Neuronal stem cell (in vitro differentiated cells): Measurements from ENCODE around the gene NUDCD2.

Experiments used
- DNase-seq: peaks from one replicate; pipeline ENCODE4 v3.0.0-alpha.2; 2013; ENCODE audit warnings: low spot score
- H2AFZ ChIP-seq: one replicate; pipeline ENCODE4 v1.6.1; 2013; ENCODE audit warnings: mild to moderate bottlenecking, low read length, inconsistent platforms
- H2AK5ac ChIP-seq: 2 replicates; pipeline ENCODE4 v1.6.1; 2013; ENCODE audit warnings: low read depth, mild to moderate bottlenecking, inconsistent platforms, low read length, moderate library complexity, mixed read lengths
- H2BK120ac ChIP-seq: 2 replicates; pipeline ENCODE4 v1.6.1; 2013; ENCODE audit warnings: low read depth, mild to moderate bottlenecking, inconsistent platforms, low read length, moderate library complexity, mixed read lengths
- H2BK12ac ChIP-seq: one replicate; pipeline ENCODE4 v1.6.1; 2013; ENCODE audit warnings: low read length, inconsistent platforms
- H2BK15ac ChIP-seq: 2 replicates; pipeline ENCODE4 v1.6.1; 2013; ENCODE audit warnings: mild to moderate bottlenecking, low read length, inconsistent platforms, mixed read lengths
- H2BK5ac ChIP-seq: one replicate; pipeline ENCODE4 v1.6.1; 2013; ENCODE audit warnings: inconsistent platforms, mild to moderate bottlenecking, low read length, moderate library complexity
- H3K14ac ChIP-seq: one replicate; pipeline ENCODE4 v1.6.1; 2013; ENCODE audit warnings: low read length, inconsistent platforms
- H3K18ac ChIP-seq: 2 replicates; pipeline ENCODE4 v1.6.1; 2013; ENCODE audit warnings: low read length, inconsistent platforms
- H3K23ac ChIP-seq: 2 replicates; pipeline ENCODE4 v1.6.1; 2013; ENCODE audit warnings: low read depth, mild to moderate bottlenecking, mixed read lengths, low read length, inconsistent platforms; ENCODE audit not compliant: poor library complexity
- H3K27ac ChIP-seq: replicated peaks from 3 replicates; pipeline ENCODE4 v1.5.1; 2013; ENCODE audit warnings: low read length, inconsistent platforms
- H3K27me3 ChIP-seq, 3 experiments: 2 replicates each; pipeline ENCODE4 v1.6.1; 2013; ENCODE audit warnings: low read length in 3 of 3, mild to moderate bottlenecking in 2 of 3, inconsistent platforms in 1 of 3, low read depth in 1 of 3, mixed read lengths in 1 of 3, moderate library complexity in 1 of 3; ENCODE audit not compliant: control insufficient read depth in 3 of 3, insufficient read depth in 3 of 3
- H3K36me3 ChIP-seq, 2 donors: replicated peaks in 1 of 2; 2 replicates each; pipeline ENCODE4 v1.6.1; 2013; ENCODE audit warnings: low read length in 2 of 2; ENCODE audit not compliant: control insufficient read depth in 2 of 2, insufficient read depth in 2 of 2
- H3K4ac ChIP-seq: 2 replicates; pipeline ENCODE4 v1.6.1; 2013; ENCODE audit warnings: inconsistent platforms, mild to moderate bottlenecking, low read length, moderate library complexity
- H3K4me1 ChIP-seq, 2 donors: 1 replicate in 1 of 2; 2 replicates in 1 of 2; pipeline ENCODE4 v1.6.1; 2013; ENCODE audit warnings: low read length in 2 of 2, low read depth in 1 of 2; ENCODE audit not compliant: control insufficient read depth in 2 of 2, insufficient read depth in 1 of 2
- H3K4me2 ChIP-seq: one replicate; pipeline ENCODE4 v1.6.1; 2013; ENCODE audit warnings: mild to moderate bottlenecking, low read length, inconsistent platforms; ENCODE audit not compliant: insufficient read depth, poor library complexity, severe bottlenecking
- H3K4me3 ChIP-seq, 2 donors: 2 replicates each; pipeline ENCODE4 v1.5.1; 2013; ENCODE audit warnings: low read length in 2 of 2, mild to moderate bottlenecking in 2 of 2, inconsistent platforms in 1 of 2, moderate library complexity in 1 of 2
- H3K79me1 ChIP-seq: one replicate; pipeline ENCODE4 v1.6.1; 2013; ENCODE audit warnings: low read depth, mild to moderate bottlenecking, inconsistent platforms, low read length, moderate library complexity
- H3K9ac ChIP-seq: one replicate; pipeline ENCODE4 v1.6.1; 2013; ENCODE audit warnings: mild to moderate bottlenecking, low read depth, low read length, inconsistent platforms; ENCODE audit not compliant: poor library complexity
- H3K9me3 ChIP-seq, 2 donors: replicated peaks in 1 of 2; 2 replicates each; pipeline versions ENCODE3 to v1.6.1; 2013; ENCODE audit warnings: low read length in 2 of 2, mild to moderate bottlenecking in 2 of 2, inconsistent platforms in 1 of 2, low read depth in 1 of 2, mixed read lengths in 1 of 2, moderate library complexity in 1 of 2; ENCODE audit not compliant: control insufficient read depth in 2 of 2, insufficient read depth in 1 of 2
- H4K8ac ChIP-seq: one replicate; pipeline ENCODE4 v1.6.1; 2013; ENCODE audit warnings: low read depth, mild to moderate bottlenecking, inconsistent platforms, low read length, moderate library complexity
- H4K91ac ChIP-seq: one replicate; pipeline ENCODE4 v1.6.1; 2013; ENCODE audit warnings: low read length, low read depth, mild to moderate bottlenecking, inconsistent platforms; ENCODE audit not compliant: poor library complexity
- WGBS, 2 donors: extraction: QIAGEN DNeasy Blood & Tissue Kit; methylation state at CpG; one replicate each; pipeline ENCODE4 v1.1.7; 2013; ENCODE audit warnings: missing lambda C conversion rate in 2 of 2, mixed read lengths in 1 of 2; ENCODE audit not compliant: insufficient read length in 2 of 2, insufficient replicate concordance in 1 of 2; ENCODE audit errors: extremely low coverage in 2 of 2; 5-methylcytosine and 5-hydroxymethylcytosine counted together

NUDCD2 gene

GRCh38 chr5:163445345-163445744, 14.6 kb downstream of the NUDCD2 start:
- H2AFZ ChIP-seq = no peak overlapping the region
- no peak overlapping the region for H3K4ac ChIP-seq
- no peak overlapping the region for H2BK15ac ChIP-seq
- H3K14ac ChIP-seq = no peak overlapping the region
- no peak overlapping the region for H4K91ac ChIP-seq
- H3K4me3 ChIP-seq = no peak overlapping the region
- no peak overlapping the region for H3K4me2 ChIP-seq
- no peak overlapping the region for H2BK12ac ChIP-seq
- DNase-seq = no peak
- H3K18ac ChIP-seq = no peak overlapping the region
- H3K79me1 ChIP-seq = no peaks in the 10 kb centered on the region
- peaks cover 0 to 8% of the 10 kb centered on the region in 2 donors for H3K9me3 ChIP-seq
- H2BK5ac ChIP-seq = no peak overlapping the region
- H3K9ac ChIP-seq = no peak overlapping the region
- peaks cover 17 to 100% of the 10 kb centered on the region in 2 donors for H3K36me3 ChIP-seq
- no peak overlapping the region for H3K23ac ChIP-seq
- H3K27ac ChIP-seq = no peak overlapping the region
- no peaks in the 10 kb centered on the region for H3K4me1 ChIP-seq
- WGBS, 2 donors = no CpG with 5 or more reads among the region's 6 CpGs
- no peak overlapping the region for H2AK5ac ChIP-seq
- H3K27me3 ChIP-seq = no peaks in the 10 kb centered on the region
- no peak overlapping the region for H2BK120ac ChIP-seq
- no peak overlapping the region for H4K8ac ChIP-seq

- Histone ChIP-seq H2AFZ (no peak overlapping the region), H2BK120ac (no peak overlapping the region), H4K8ac (no peak overlapping the region), H3K9me3 (peaks cover 0 to 8% of the 10 kb centered on the region in 2 donors), H2BK15ac (no peak overlapping the region), H3K4me1 (peaks cover 0 to 2% of the 10 kb centered on the region in 2 donors), H3K4me3 (no peak overlapping the region), H4K91ac (no peak overlapping the region), H2BK5ac (no peak overlapping the region), H3K79me1 (no peaks in the 10 kb centered on the region), H2AK5ac (no peak overlapping the region), H3K27me3 (no peaks in the 10 kb centered on the region), H3K14ac (no peak overlapping the region), H3K23ac (no peak overlapping the region), H3K18ac (no peak overlapping the region), H3K4me2 (no peak overlapping the region), H3K4ac (no peak overlapping the region), H3K36me3 (peaks cover 19 to 100% of the 10 kb centered on the region in 2 donors), H3K9ac (no peak overlapping the region), H3K27ac (no peak overlapping the region), H2BK12ac (no peak overlapping the region)
- WGBS, 2 donors = no CpG with 5 or more reads among the region's 1 CpG
- no peak for DNase-seq
Observed at GRCh38 chr5:163444526-163444925, 15.4 kb downstream of the NUDCD2 start.

DNA sequence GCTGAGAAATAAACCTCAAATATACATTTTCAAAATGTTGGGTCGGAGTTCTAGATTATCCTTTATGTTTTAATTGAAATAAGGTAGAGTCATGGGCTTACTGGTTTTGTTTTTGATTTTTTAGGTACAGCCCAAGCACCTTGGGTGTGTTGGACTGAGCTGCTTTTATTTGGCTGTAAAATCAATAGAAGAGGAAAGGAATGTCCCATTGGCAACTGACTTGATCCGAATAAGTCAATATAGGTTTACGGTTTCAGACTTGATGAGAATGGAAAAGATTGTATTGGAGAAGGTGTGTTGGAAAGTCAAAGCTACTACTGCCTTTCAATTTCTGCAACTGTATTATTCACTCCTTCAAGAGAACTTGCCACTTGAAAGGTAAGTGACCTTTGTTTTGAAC, 18.9 kb downstream of the NUDCD2 start:
- Histone ChIP-seq H2AFZ (no peak overlapping the region), H3K4me2 (no peak overlapping the region), H3K79me1 (no peaks in the 10 kb centered on the region), H3K4me3 (no peak overlapping the region), H3K27me3 (no peaks in the 10 kb centered on the region), H3K9ac (no peak overlapping the region), H2BK120ac (no peak overlapping the region), H3K23ac (no peak overlapping the region), H4K91ac (no peak overlapping the region), H3K36me3 (peaks cover 16 to 76% of the 10 kb centered on the region in 2 donors), H3K9me3 (no peaks in the 10 kb centered on the region), H2AK5ac (no peak overlapping the region), H3K27ac (no peak overlapping the region), H3K14ac (no peak overlapping the region), H3K18ac (no peak overlapping the region), H3K4me1 (peaks cover 7 to 9% of the 10 kb centered on the region in 2 donors), H2BK12ac (no peak overlapping the region), H3K4ac (no peak overlapping the region), H4K8ac (no peak overlapping the region), H2BK5ac (no peak overlapping the region), H2BK15ac (no peak overlapping the region)
- DNase-seq = no peak
- WGBS, 2 donors = no CpG with 5 or more reads among the region's 3 CpGs

DNA sequence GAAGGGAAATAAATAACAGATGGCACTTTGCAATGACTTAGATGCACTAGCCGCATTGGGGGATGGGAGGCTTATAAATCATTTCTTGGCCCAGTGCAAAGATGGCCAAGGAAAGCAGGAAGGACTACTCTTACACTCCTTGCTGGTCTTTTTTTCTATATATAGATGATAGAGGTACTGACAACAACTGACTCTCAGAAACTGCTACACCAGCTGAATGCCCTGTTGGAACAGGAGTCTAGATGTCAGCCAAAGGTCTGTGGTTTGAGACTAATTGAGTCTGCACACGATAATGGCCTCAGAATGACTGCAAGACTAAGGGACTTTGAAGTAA, 20.8 kb downstream of the NUDCD2 start:
- peaks cover 7 to 13% of the 10 kb centered on the region in 2 donors for H3K4me1 ChIP-seq
- H3K14ac ChIP-seq = no peak overlapping the region
- DNase-seq = no peak
- H3K18ac ChIP-seq = no peak overlapping the region
- no peak overlapping the region for H2BK5ac ChIP-seq
- no peak overlapping the region for H3K9ac ChIP-seq
- H3K4ac ChIP-seq = no peak overlapping the region
- no peak overlapping the region for H4K8ac ChIP-seq
- no peak overlapping the region for H2BK120ac ChIP-seq
- H2BK12ac ChIP-seq = no peak overlapping the region
- no peak overlapping the region for H4K91ac ChIP-seq
- H3K4me2 ChIP-seq = peak overlapping the region; percentile 49
- WGBS, 2 donors = no CpG with 5 or more reads among the region's 2 CpGs
- H3K79me1 ChIP-seq = no peaks in the 10 kb centered on the region
- no peak overlapping the region for H3K23ac ChIP-seq
- peak overlapping the region in 1 of 2 donors; percentile 80 for H3K4me3 ChIP-seq
- H3K36me3 ChIP-seq = peaks cover 11 to 57% of the 10 kb centered on the region in 2 donors
- no peak overlapping the region for H2AK5ac ChIP-seq
- no peaks in the 10 kb centered on the region for H3K27me3 ChIP-seq
- H2AFZ ChIP-seq = no peak overlapping the region
- no peak overlapping the region for H3K27ac ChIP-seq
- no peak overlapping the region for H2BK15ac ChIP-seq
- no peaks in the 10 kb centered on the region for H3K9me3 ChIP-seq
